Measurements from ENCODE around the gene SHTN1.

SHTN1 gene

DNA sequence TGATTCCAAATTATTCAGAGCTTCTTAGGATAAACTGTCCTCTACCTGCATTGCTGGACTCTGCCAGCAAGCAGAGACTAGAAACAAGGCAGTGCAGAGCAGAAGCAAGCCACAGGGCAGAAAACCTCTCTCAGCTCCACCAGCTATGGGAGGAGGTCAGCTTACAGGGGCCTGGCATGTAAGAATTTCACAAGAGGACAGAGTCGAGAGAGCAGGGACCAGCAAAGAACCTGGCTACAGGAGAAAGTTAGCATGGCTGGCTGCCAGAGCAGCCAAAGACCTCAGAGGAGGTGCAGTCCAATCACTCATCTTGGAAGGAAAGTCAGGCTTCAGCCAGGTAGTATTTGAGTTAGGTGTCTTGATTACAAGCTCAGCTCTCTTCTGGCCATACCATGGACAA, 92.8 kb downstream of the SHTN1 start:
- TF ChIP-seq, protein P1, sequence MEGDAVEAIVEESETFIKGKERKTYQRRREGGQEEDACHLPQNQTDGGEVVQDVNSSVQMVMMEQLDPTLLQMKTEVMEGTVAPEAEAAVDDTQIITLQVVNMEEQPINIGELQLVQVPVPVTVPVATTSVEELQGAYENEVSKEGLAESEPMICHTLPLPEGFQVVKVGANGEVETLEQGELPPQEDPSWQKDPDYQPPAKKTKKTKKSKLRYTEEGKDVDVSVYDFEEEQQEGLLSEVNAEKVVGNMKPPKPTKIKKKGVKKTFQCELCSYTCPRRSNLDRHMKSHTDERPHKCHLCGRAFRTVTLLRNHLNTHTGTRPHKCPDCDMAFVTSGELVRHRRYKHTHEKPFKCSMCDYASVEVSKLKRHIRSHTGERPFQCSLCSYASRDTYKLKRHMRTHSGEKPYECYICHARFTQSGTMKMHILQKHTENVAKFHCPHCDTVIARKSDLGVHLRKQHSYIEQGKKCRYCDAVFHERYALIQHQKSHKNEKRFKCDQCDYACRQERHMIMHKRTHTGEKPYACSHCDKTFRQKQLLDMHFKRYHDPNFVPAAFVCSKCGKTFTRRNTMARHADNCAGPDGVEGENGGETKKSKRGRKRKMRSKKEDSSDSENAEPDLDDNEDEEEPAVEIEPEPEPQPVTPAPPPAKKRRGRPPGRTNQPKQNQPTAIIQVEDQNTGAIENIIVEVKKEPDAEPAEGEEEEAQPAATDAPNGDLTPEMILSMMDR (IDR thresholded peaks at IDR 0.05; ENCODE audit: insufficient read depth, missing control alignments), result no peak
- no peak for FAIRE-seq

DNA sequence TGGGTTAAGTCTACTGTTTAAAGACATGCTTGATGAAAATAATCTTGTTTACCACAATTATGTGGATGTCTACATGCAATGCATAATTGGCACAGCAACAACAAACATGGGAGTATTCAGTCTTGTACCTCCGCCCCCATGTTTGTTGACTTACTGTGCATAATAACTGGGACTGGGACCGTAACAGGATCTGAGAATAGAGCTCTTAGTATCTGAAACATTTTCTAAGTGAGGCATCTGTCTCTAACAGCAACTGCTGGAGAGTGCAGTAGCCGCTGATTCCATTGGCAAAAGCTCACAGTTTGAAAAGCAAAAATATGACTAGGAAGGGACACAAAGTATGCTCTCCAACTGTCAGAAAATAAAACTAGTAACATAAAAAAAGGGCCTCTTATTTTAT, 94.1 kb downstream of the SHTN1 start:
- DNase-seq (ENCODE audit: insufficient read length, low spot score), result no peak
- TF ChIP-seq, protein P1 (IDR thresholded peaks at IDR 0.05; ENCODE audit: insufficient read depth, missing control alignments), result no peak

More for the DNA sequence above, 92.8 kb downstream of the SHTN1 start:
- no peak for DNase-seq (ENCODE audit: insufficient read length, low spot score)

DNA sequence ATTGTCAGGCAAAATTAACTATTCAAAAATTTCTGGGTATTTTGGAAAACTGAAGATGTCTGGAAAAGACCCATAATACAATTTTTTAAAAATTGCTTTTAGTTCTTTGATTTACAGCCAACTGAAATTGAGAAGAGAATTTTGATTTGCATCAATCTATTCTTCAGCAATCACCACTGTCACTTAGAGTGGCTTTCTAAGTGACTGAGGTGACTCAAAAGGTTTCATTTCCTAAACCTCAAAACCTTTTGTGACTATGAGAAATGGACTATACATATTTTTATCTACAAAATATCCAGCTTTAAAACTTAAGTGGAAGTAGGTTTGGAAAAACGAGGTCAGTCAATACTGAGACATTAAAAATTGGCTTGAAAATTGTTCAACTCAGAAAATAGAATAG, 95.7 kb downstream of the SHTN1 start:
- FAIRE-seq (no peak), DNase-seq (ENCODE audit: insufficient read length, low spot score) (no peak)
- TF ChIP-seq, protein P1 (IDR thresholded peaks at IDR 0.05; ENCODE audit: insufficient read depth, missing control alignments), result no peak

More for the DNA sequence above, 94.1 kb downstream of the SHTN1 start:
- no peak for FAIRE-seq

DNA sequence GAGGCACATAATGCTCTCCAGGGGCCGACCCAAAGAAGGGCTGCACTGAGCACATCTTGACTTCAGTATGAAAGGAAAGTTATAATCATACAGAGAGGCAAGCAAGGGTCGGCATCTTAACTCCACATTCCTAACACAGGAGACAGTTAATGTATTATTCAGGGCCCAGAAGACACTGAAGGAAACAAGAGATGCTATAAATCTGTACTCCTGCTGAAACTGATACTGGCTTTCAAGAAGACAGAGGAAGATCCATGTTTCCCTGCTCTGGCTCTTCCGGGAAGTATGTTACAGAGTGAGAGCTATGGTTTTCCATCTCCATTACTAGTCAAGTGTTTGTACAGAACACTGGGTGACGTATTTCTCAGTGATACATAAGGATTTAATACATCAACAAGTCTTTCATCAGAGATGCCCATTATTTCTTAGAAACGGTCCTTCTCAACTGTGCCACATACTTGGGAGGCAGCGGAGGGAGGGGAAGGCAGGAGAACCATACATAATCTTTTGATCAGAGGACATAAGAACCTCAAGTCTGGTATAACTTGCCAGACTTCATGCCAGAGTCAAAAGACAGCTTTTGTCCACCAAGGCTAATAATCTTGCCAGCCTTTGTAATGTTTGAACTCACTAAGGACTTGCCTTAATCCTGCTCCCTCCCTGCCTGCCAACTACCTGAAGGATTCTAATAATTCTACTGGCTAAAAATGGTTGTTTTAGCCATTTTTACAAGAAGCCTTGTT, 97.6 kb downstream of the SHTN1 start:
- FAIRE-seq, result no peak
- TF ChIP-seq, protein P1 (IDR thresholded peaks at IDR 0.05; ENCODE audit: insufficient read depth, missing control alignments), result no peak
- no peak for DNase-seq (ENCODE audit: insufficient read length, low spot score)

DNA sequence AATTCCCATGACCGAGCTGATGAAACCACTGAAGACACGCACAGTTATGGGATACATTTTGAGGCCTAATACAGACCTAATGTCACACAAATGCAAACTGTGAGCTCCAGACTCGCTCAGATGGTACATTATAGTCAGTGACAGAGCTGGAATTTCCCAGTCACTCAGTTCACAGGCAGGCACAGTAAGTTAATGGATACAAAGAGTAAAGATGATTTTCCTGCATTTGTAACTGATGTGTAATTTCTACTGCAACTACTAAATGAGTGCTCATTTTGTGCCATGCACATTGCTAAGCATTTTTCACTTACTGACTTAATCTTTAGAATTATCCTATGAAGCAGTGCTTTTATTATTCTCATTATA, 99.2 kb downstream of the SHTN1 start:
- FAIRE-seq (no peak), DNase-seq (ENCODE audit: insufficient read length, low spot score) (no peak)
- TF ChIP-seq, protein P1 (IDR thresholded peaks at IDR 0.05; ENCODE audit: insufficient read depth, missing control alignments), result no peak

DNA sequence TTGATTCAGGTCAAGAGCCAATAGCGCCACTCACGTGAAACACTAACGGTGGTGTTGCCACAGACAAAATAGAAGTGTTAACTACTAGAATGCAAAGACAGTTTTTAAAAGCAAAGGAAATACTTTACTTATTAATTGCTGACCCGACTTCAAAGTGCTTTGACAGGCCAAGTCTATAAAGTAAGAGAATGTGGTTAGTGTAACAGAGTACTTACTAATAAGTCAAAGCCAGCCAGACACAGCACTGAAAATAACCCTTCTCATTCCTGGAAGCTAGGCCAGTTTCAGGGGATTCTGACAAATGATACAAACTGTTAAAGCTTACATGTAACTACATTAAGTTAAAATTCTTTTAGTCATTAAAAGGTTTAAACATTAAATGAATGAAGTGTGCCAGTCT, 105.4 kb downstream of the SHTN1 start:
- FAIRE-seq (no peak), DNase-seq (ENCODE audit: insufficient read length, low spot score) (no peak)
- TF ChIP-seq, protein P1 (IDR thresholded peaks at IDR 0.05; ENCODE audit: insufficient read depth, missing control alignments), result no peak

DNA sequence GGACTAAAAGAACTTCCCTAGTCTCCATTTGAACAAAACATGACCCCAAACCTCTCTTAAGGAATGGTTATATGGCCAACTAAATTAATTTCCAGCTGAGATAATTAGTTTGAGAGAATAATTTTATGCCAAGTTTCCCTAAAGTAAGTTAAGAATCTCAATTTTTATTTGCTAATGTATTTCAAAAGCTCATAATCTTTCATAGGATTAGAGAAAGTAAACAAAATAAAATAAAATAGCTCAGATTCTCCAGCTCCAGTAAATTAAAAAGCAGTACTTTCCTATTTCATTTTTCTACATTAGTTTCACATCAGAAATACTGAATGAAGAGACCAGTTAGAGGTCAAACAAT, 111.3 kb downstream of the SHTN1 start:
- FAIRE-seq, result no peak
- TF ChIP-seq, protein P1 (IDR thresholded peaks at IDR 0.05; ENCODE audit: insufficient read depth, missing control alignments), result no peak
- DNase-seq (ENCODE audit: insufficient read length, low spot score), result no peak
